Measurements from ENCODE around the gene SLFN13.

DNA sequence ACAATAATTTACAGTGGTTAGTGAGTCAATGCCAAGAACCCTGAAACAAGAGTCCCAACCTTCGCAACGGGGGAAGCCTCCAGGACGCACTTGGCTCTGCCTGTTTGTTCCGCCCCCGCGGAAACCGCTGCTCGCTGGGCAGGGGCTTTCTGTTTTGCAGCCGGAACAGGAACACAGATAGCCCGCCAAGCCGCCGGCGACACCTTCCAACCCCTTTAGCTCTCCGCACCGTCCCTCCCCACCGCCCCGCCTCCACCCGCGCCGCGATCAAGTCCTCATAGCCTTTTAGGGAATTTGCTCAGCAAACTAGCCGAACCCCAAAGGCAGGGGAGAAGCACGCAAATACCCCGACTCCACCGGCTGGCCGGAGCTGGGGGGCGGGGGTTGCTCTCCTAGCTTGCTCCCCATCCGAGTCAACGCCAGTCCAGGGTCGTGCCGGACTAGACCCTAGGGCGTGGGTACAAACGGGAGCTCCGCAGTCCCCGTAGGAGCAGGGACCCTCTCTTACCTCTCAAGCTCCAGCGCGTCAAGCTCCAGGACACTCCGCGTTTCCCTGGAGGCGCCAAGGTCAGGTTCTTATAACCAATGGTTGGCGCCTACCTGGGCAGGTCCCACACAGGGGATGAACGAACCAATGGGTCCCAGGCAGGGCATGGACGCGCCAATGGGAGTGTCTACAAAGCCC lies at the start of gene SLFN13:
- TF ChIP-seq, protein P1, sequence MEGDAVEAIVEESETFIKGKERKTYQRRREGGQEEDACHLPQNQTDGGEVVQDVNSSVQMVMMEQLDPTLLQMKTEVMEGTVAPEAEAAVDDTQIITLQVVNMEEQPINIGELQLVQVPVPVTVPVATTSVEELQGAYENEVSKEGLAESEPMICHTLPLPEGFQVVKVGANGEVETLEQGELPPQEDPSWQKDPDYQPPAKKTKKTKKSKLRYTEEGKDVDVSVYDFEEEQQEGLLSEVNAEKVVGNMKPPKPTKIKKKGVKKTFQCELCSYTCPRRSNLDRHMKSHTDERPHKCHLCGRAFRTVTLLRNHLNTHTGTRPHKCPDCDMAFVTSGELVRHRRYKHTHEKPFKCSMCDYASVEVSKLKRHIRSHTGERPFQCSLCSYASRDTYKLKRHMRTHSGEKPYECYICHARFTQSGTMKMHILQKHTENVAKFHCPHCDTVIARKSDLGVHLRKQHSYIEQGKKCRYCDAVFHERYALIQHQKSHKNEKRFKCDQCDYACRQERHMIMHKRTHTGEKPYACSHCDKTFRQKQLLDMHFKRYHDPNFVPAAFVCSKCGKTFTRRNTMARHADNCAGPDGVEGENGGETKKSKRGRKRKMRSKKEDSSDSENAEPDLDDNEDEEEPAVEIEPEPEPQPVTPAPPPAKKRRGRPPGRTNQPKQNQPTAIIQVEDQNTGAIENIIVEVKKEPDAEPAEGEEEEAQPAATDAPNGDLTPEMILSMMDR (IDR thresholded peaks at IDR 0.05), result no peak
- no peak for TF ChIP-seq ZFX (IDR thresholded peaks at IDR 0.05; ENCODE audit: borderline replicate concordance)

All from 22Rv1 (cell line).